CD4-positive, alpha-beta T cell treated with Interleukin-15 for 4 hours (primary cell): ENCODE measurements around the gene ASXL1.
"Not testable (repeated sequence)": the region's sequence is repeated elsewhere in the genome, so short reads cannot be mapped to it uniquely, and the experiment has no call there.

Experiments
- DNase-seq: peaks from one replicate; pipeline ENCODE4 v3.0.0-alpha.2; 2020; ENCODE audit warnings: low spot score

The ASXL1 gene

GRCh38 chr20:32357869-32358631, at the start of gene ASXL1:
Gene ASXL1, plus strand, starts transcription at chr20:32358331. Its CDS starts 445 bp downstream, at chr20:32358776.
- DNase-seq, result peak; percentile 96

- no peak for DNase-seq
These were observed 45.3 kb upstream of the ASXL1 start for GRCh38 chr20:32312718-32313424.

GRCh38 chr20:32314768-32315167, 43.4 kb upstream of the ASXL1 start:
- no peak for DNase-seq

GRCh38 chr20:32315399-32315798, 42.7 kb upstream of the ASXL1 start:
- DNase-seq, result no peak

GRCh38 chr20:32315891-32316290, 42.2 kb upstream of the ASXL1 start:
- DNase-seq, result no peak

- no peak for DNase-seq
These were observed 41.5 kb upstream of the ASXL1 start for GRCh38 chr20:32316667-32317066.

- no peak for DNase-seq
These were observed 39.0 kb upstream of the ASXL1 start for GRCh38 chr20:32319100-32319499.

- DNase-seq, result no peak
These were observed 37.8 kb upstream of the ASXL1 start for GRCh38 chr20:32320305-32320704.

- DNase-seq, result no peak
These were observed 36.7 kb upstream of the ASXL1 start for GRCh38 chr20:32321390-32321789.

GRCh38 chr20:32322260-32322659, 35.9 kb upstream of the ASXL1 start:
- DNase-seq, result not testable (repeated sequence)

GRCh38 chr20:32323761-32324160, 34.4 kb upstream of the ASXL1 start:
- DNase-seq, result not testable (repeated sequence)

GRCh38 chr20:32325706-32326503, 32.2 kb upstream of the ASXL1 start:
- DNase-seq, result no peak

- DNase-seq, result no peak
These were observed 31.7 kb upstream of the ASXL1 start for GRCh38 chr20:32326504-32326845.

GRCh38 chr20:32327087-32327681, 30.9 kb upstream of the ASXL1 start:
- no peak for DNase-seq

GRCh38 chr20:32329817-32330554, 28.1 kb upstream of the ASXL1 start:
- no peak for DNase-seq

- DNase-seq, result no peak
These were observed 27.6 kb upstream of the ASXL1 start for GRCh38 chr20:32330555-32330897.

GRCh38 chr20:32332614-32333013, 25.5 kb upstream of the ASXL1 start:
- no peak for DNase-seq

GRCh38 chr20:32333181-32333987, 24.7 kb upstream of the ASXL1 start:
- DNase-seq, result peak; percentile 24

- peak; percentile 62 for DNase-seq
These were observed 23.9 kb upstream of the ASXL1 start for GRCh38 chr20:32333988-32334885.

GRCh38 chr20:32336918-32337347, 21.2 kb upstream of the ASXL1 start:
- DNase-seq, result no peak
